OCI-LY1 (cell line): Measurements from ENCODE around the gene TRIM2.

Source experiments
- CTCF ChIP-seq: fragments of 200-600 bp; sonication (generic), shearing (Covaris generic); IDR thresholded peaks from 2 replicates; pipeline ENCODE4 v1.5.1; 2017; ENCODE audit warnings: mild to moderate bottlenecking, antibody characterized with exemption, low read length, moderate library complexity, mixed read lengths
- EZH2 ChIP-seq: fragments of 200-600 bp; sonication (generic), shearing (Covaris generic); IDR thresholded peaks from 2 replicates; pipeline ENCODE4 v1.8.0; 2017; ENCODE audit warnings: borderline replicate concordance, mixed run types, mild to moderate bottlenecking, antibody characterized with exemption, low read length, moderate library complexity, mixed read lengths

- TF ChIP-seq CTCF, result no peak
- TF ChIP-seq EZH2, result no peak
These were observed 92.9 kb downstream of the TRIM2 start for GRCh38 chr4:153297116-153297515.
